OCI-LY3 (cell line): ENCODE data around the gene PLAC8L1.

Experiments
- H2AFZ ChIP-seq: fragments of 200-600, 300-600 bp; shearing (Covaris generic); 2 replicates; pipeline ENCODE4 v1.6.0; 2014; ENCODE audit warnings: antibody characterized with exemption, low read depth, low read length
- H3K27ac ChIP-seq: fragments of 200-600, 300-600 bp; sonication (generic); 2 replicates; pipeline ENCODE4 v1.5.1; 2014; ENCODE audit warnings: mild to moderate bottlenecking, low read length, moderate library complexity, mixed read lengths
- H3K27me3 ChIP-seq: fragments of 200-600, 300-600 bp; sonication (generic); 2 replicates; pipeline ENCODE4 v1.6.1; 2014; ENCODE audit warnings: low read depth, low read length, mixed read lengths
- H3K36me3 ChIP-seq: fragments of 200-600, 300-600 bp; sonication (generic); replicated peaks from 2 replicates; pipeline ENCODE3; 2014; ENCODE audit warnings: low read depth, low read length, mixed read lengths
- H3K4me1 ChIP-seq: fragments of 300-600, 200-600 bp; sonication (generic); 2 replicates; pipeline ENCODE4 v1.6.1; 2014; ENCODE audit warnings: low read length, mixed read lengths
- H3K4me2 ChIP-seq: fragments of 200-600, 300-600 bp; sonication (generic); 2 replicates; pipeline ENCODE4 v1.6.1; 2014; ENCODE audit warnings: low read length, mixed read lengths
- H3K4me3 ChIP-seq: fragments of 300-600, 200-600 bp; sonication (generic); 2 replicates; pipeline ENCODE4 v1.5.1; 2014; ENCODE audit warnings: antibody characterized with exemption, mild to moderate bottlenecking, low read length, moderate library complexity
- H3K79me2 ChIP-seq: fragments of 300-600, 200-600 bp; shearing (Covaris generic); 2 replicates; pipeline ENCODE4 v1.6.1; 2014; ENCODE audit warnings: mild to moderate bottlenecking, low read length, mixed read lengths
- H3K9ac ChIP-seq: fragments of 300-600, 200-600 bp; shearing (Covaris generic); 2 replicates; pipeline ENCODE4 v1.6.0; 2014; ENCODE audit warnings: mild to moderate bottlenecking, low read length, moderate library complexity
- H3K9me3 ChIP-seq: fragments of 200-600, 300-600 bp; shearing (Covaris generic); 2 replicates; pipeline ENCODE4 v1.6.1; 2014; ENCODE audit warnings: low read length, mixed read lengths; ENCODE audit not compliant: insufficient read depth
- H4K20me1 ChIP-seq: fragments of 200-600, 300-600 bp; sonication (generic); 2 replicates; pipeline ENCODE4 v1.6.1; 2016; ENCODE audit warnings: low read length, mixed read lengths; ENCODE audit not compliant: insufficient read depth
- CTCF ChIP-seq: fragments of 200-600, 300-600 bp; sonication (generic); IDR thresholded peaks from 2 replicates; pipeline ENCODE4 v1.5.1; 2014; ENCODE audit warnings: antibody characterized with exemption, low read length, low read depth
- EZH2phosphoT487 ChIP-seq: fragments of 200-600 bp; shearing (Covaris generic); IDR thresholded peaks from 2 replicates; pipeline ENCODE4 v1.6.1; 2018; ENCODE audit warnings: antibody characterized with exemption, mixed run types, low read depth

Gene PLAC8L1

DNA sequence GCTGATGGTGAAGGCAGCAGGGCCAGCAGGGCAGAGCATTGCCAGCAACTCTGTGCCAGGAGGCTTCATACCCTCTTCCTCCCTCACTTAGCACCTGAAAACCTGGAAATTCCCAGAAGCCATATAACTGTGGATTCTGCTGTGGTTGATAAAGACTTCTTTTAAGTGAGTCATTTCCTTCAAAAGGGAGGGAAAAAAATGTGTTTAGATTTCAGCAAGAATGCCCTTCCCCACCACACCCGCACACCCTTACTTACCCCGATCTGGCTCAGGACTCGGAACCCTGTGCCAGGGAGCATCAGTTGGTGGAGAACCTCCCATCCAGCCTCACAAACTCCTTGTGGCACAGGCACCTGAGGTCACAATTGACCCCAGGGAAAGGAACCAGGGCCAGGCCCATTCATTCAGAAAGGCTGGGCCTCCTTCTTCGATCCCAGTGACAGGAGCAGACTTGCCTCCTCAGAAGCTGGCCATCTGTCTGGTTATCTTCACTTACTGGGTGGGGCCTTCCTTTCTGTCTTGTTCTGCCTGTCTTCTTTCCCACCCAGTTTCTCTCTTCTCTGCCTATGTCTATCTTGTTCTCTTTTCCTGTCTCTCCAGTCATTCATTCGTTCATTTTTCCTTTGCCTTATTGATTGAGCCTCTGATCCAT is 62.6 kb downstream of the PLAC8L1 start:
- H3K9ac ChIP-seq = no peak overlapping the region

DNA sequence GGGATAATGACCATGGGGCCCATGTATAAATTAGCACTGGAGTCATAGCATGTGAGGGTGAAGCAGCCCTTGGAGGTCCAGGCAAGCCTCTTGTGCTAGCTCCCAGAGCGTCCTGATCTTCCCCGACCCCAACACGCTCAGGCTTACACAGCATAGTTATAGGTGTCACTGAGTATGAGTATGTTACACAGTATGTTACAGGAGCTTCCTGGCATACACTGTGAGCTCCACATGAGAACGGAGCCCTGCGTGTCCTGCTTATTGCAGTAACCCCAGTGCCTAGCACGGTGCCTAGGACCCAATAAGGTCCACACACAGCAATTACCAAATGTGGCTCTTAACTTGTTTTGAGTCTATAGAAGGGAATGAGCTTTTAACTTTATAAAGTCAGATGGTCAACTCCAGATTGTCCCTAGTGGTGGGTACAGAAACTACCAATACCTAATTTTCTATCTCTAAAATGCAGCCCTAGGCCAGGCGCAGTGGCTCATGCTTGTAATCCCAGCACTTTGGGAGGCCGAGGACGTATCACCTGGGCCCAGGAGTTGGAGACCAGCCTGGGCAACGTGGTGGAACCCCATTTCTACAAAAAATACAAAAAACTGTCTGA is 64.1 kb downstream of the PLAC8L1 start:
- no peak for TF ChIP-seq EZH2phosphoT487
- peak; percentile 34 for TF ChIP-seq CTCF
- Histone ChIP-seq H3K9ac (no peak overlapping the region), H3K9me3 (no peaks in the 10 kb centered on the region), H3K27ac (no peak overlapping the region), H4K20me1 (no peaks in the 10 kb centered on the region), H2AFZ (no peak overlapping the region), H3K4me2 (no peak overlapping the region), H3K27me3 (no peaks in the 10 kb centered on the region), H3K4me1 (peaks cover 12% of the 10 kb centered on the region), H3K4me3 (no peak overlapping the region), H3K79me2 (no peaks in the 10 kb centered on the region), H3K36me3 (no peaks in the 10 kb centered on the region)

More for the DNA sequence above, 62.6 kb downstream of the PLAC8L1 start:
- Histone ChIP-seq H3K36me3 (no peaks in the 10 kb centered on the region), H3K79me2 (no peaks in the 10 kb centered on the region), H3K27me3 (no peaks in the 10 kb centered on the region), H4K20me1 (no peaks in the 10 kb centered on the region), H3K9me3 (no peaks in the 10 kb centered on the region), H3K4me1 (peaks cover 12% of the 10 kb centered on the region), H3K27ac (no peak overlapping the region), H3K4me3 (no peak overlapping the region), H2AFZ (no peak overlapping the region), H3K4me2 (no peak overlapping the region)
- TF ChIP-seq CTCF = no peak
- TF ChIP-seq EZH2phosphoT487 = no peak

- Histone ChIP-seq H3K4me3 (no peak overlapping the region), H4K20me1 (no peaks in the 10 kb centered on the region), H3K27ac (no peak overlapping the region), H3K36me3 (no peaks in the 10 kb centered on the region), H3K9me3 (no peaks in the 10 kb centered on the region), H3K9ac (no peak overlapping the region), H3K4me1 (peaks cover 12% of the 10 kb centered on the region), H3K4me2 (peak overlapping the region; percentile 34; the same call in 1 of the 2 replicates), H3K79me2 (no peaks in the 10 kb centered on the region), H2AFZ (no peak overlapping the region), H3K27me3 (no peaks in the 10 kb centered on the region)
- TF ChIP-seq EZH2phosphoT487 (no peak), CTCF (no peak)
Observed at GRCh38 chr5:146040527-146040926, 64.8 kb downstream of the PLAC8L1 start.

GRCh38 chr5:146039420-146039819 is 66.0 kb downstream of the PLAC8L1 start:
- H3K36me3 ChIP-seq = no peaks in the 10 kb centered on the region
- no peak overlapping the region for H3K27ac ChIP-seq
- H4K20me1 ChIP-seq = no peaks in the 10 kb centered on the region
- peaks cover 12% of the 10 kb centered on the region for H3K4me1 ChIP-seq
- 0 out of 2 replicates have a peak, but pooled peaks cover 1% of the 10 kb centered on the region for H3K27me3 ChIP-seq
- H3K79me2 ChIP-seq = no peaks in the 10 kb centered on the region
- no peak overlapping the region for H3K4me2 ChIP-seq
- no peak overlapping the region for H2AFZ ChIP-seq
- TF ChIP-seq CTCF (no peak), EZH2phosphoT487 (no peak)
- no peaks in the 10 kb centered on the region for H3K9me3 ChIP-seq
- no peak overlapping the region for H3K9ac ChIP-seq
- no peak overlapping the region for H3K4me3 ChIP-seq
